Endothelial cell of umbilical vein (primary cell): ENCODE measurements around the gene HIVEP3.

Experiments
- FOS ChIP-seq: IDR thresholded peaks from 2 replicates; pipeline ENCODE4 v1.6.1; 2011; ENCODE audit warnings: mild to moderate bottlenecking, low read length, moderate library complexity, borderline replicate concordance; ENCODE audit not compliant: insufficient read depth
- POLR2A ChIP-seq: IDR thresholded peaks from 2 replicates; pipeline ENCODE4 v1.6.1; 2012; ENCODE audit warnings: low read depth, mild to moderate bottlenecking, control low read depth, low read length
- POLR2AphosphoS5 ChIP-seq: IDR thresholded peaks from 2 replicates; pipeline ENCODE4 v1.6.1; 2012; ENCODE audit warnings: low read depth, mild to moderate bottlenecking, control low read depth, low read length, moderate library complexity; ENCODE audit not compliant: insufficient read depth
- TF ChIP-seq, protein P1 (sequence below), 2 donors: IDR thresholded peaks; 1 replicate in 1 of 2; 2 replicates in 1 of 2; pipeline ENCODE4 v1.5.1; 2011; ENCODE audit warnings: low read length in 2 of 2, mild to moderate bottlenecking in 2 of 2, moderate library complexity in 2 of 2, control low read depth in 1 of 2, inconsistent platforms in 1 of 2, low read depth in 1 of 2; ENCODE audit not compliant: insufficient read depth in 1 of 2; ENCODE audit errors: extremely low read depth in 1 of 2
- TF ChIP-seq, protein P2 (sequence below): IDR thresholded peaks from 2 replicates; pipeline ENCODE4 v1.6.1; 2011; ENCODE audit not compliant: insufficient read depth, insufficient read length

- TF ChIP-seq POLR2AphosphoS5 (no peak), FOS (no peak), POLR2A (no peak)
- TF ChIP-seq, protein P1, sequence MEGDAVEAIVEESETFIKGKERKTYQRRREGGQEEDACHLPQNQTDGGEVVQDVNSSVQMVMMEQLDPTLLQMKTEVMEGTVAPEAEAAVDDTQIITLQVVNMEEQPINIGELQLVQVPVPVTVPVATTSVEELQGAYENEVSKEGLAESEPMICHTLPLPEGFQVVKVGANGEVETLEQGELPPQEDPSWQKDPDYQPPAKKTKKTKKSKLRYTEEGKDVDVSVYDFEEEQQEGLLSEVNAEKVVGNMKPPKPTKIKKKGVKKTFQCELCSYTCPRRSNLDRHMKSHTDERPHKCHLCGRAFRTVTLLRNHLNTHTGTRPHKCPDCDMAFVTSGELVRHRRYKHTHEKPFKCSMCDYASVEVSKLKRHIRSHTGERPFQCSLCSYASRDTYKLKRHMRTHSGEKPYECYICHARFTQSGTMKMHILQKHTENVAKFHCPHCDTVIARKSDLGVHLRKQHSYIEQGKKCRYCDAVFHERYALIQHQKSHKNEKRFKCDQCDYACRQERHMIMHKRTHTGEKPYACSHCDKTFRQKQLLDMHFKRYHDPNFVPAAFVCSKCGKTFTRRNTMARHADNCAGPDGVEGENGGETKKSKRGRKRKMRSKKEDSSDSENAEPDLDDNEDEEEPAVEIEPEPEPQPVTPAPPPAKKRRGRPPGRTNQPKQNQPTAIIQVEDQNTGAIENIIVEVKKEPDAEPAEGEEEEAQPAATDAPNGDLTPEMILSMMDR (IDR thresholded peaks at IDR 0.05; ENCODE audit: extremely low read depth in 1 of 2, insufficient read depth in 1 of 2, low read depth in 1 of 2, low read length in 2 of 2): no peak
- TF ChIP-seq, protein P2, sequence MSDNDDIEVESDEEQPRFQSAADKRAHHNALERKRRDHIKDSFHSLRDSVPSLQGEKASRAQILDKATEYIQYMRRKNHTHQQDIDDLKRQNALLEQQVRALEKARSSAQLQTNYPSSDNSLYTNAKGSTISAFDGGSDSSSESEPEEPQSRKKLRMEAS: no peak
These were observed 377.7 kb downstream of the HIVEP3 start for GRCh38 chr1:41540886-41541591.
